ENCODE data around the gene B4GALT2.

Gene B4GALT2

DNA sequence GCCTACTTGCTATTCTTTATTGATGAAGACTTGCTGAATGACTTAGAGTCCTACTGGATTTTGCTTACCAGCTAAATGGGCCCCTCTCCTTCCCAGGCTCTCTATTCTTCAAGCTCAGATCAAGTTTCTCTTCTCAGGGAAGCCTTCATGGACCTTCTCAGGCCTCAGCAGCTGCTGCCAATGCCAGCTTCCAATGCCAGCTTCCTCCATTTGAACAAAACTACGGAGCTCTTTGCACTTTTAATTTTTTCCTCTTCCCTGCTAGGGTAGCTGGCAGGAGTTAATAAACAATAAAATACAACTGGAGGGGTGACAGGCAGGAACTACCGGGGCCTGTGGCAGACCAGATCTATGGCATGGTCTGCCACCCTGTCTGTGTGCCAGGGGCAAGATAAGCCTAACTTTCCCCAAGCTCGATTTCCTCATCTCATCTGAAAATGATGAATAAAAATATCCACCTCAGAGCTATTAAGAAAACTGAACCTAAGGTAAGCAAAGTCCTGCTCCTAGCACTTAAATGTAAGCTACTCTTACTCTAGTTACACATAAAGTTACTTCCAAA lies 33.3 kb upstream of the B4GALT2 start:
- in situ Hi-C loops (cut with HindIII; ENCODE audit: low sequenced_read_pairs): no loop called here

- in situ Hi-C loops (cut with HindIII; ENCODE audit: low sequenced_read_pairs): no loop called here
Observed at GRCh38 chr1:43946236-43947060, 32.6 kb upstream of the B4GALT2 start, which contains the start of gene IPO13. IPO13 (plus strand) TSS chr1:43946950; CDS start chr1:43947601, 651 bp downstream.

DNA sequence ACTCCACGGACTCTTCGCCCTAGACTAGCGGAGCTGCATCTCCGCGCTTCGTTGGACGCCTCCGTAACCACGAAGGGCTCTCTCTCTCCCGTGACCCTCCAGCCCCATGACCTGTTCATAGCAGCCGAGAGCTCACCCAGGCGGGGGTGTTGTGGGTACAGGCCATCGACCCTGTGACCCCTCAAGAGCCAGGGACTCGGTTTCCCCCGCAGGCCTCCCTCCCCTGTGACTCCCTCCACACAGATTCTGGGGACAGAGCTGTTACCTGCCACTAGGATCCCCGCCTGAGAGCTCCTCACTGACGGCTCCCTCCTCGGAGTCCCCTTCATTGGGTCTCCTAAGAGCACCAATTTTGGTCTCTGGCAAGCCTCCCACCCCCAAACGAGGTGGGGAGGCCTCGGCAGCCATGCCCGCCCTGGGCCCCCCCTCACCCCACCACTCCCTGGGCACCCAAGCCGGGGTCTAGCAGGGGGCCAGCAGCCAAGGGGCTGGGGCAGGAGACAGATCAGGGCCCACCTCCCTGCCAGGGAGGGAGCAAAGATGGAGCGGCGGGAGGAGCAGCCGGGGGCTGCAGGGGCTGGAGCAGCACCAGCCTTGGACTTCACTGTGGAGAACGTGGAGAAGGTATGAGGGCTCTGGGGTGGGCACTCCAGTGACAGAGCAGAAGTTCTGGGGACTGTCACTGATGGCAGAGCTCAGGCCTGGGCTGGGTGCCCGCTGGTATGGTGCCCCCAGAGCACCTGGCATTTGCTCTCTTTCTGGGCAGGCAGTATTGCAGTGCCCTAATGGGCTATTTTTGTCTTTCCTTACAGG lies 31.7 kb upstream of the B4GALT2 start:
- in situ Hi-C loops (cut with HindIII; ENCODE audit: low sequenced_read_pairs): no loop called here

DNA sequence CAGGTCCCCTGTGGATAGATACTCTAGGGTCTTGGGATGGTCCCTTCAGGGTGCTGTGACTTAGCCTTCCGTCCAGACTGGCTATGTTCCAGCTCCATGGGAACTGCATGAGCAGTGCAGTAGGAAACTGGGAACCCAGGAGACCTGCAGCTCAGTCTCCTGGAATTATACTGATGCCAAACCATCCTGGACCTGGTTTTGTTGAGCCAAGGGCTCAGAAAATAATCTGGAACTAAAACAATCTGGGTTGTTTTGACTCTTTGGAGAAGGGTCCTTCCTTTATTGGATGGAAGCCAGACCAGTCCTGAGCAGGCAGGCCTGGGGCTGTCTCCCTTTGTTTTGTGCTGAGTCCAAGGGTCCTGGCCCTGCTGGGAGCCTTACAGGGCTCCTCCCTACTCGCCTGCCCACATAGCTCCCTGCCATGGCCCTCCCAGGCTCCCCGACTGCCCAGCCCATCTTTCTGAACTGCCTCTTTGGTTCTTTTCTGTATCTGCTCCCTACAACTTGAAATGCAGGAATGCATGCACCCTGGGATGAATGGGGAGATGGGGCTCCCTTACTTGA lies 31.1 kb upstream of the B4GALT2 start:
- in situ Hi-C loops (cut with HindIII; ENCODE audit: low sequenced_read_pairs): no loop called here

DNA sequence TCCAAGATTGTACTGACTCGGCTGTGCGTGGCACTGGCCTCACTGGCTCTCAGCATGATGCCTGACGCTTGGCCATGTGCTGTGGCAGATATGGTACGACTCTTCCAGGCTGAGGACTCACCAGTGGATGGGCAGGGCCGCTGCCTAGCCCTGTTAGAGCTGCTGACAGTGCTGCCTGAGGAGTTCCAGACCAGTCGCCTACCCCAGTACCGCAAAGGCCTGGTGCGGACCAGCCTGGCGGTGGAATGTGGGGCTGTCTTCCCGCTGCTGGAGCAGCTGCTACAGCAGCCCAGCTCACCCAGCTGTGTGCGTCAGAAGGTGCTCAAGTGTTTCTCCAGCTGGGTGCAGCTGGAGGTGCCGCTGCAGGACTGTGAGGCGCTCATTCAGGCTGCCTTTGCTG lies 29.3 kb upstream of the B4GALT2 start:
- in situ Hi-C loops (cut with HindIII; ENCODE audit: low sequenced_read_pairs): loop anchor here (5.0 kb wide), 1 partner anchor 187 kb away; no protein-coding TSS in a partner anchor

DNA sequence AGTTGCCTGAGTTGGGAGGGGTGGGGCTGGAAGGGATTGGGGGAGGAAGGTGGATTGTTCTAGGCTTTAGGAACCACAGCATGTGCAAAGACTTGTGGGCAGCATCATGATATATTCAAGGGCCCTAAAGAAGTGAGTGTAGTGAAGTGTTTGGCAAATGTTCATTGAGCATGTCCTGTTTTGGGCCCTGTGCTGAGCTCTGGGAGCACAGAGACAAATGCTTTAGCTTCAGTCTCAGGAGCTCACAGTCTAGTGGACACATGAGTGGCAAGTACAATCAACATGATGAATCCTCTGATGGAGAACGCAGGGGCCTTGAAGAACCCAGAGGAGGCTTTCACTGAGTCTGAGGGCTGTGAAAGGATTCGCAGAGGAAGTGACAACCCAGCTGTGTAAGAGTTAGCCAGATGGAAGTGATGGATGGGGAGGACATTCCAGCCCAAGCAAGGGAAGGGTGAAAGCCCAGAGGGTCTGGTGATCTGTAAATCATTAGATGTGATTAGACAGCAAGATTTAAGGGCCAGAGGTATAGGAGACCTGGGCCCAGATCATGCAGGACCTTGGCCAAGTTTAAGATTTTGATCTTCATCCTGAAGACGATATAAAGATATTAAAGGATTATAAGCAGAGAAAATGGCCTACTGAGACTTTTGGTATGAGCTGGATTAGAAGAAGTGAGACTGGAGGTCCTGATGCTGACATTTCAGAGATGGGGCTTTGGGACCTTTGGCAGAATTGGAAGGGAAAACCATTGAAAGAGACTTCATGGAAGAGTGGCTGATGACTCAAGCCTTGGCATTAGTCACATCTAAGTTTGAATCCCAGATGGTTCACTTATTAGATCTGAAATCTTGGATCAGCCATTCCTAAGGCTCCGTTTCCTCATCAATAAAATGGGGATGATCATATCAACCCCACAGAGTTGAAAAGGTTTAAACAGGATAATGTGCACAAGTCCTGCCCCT lies 27.7 kb upstream of the B4GALT2 start:
- in situ Hi-C loops (cut with HindIII; ENCODE audit: low sequenced_read_pairs): loop anchor here (5.0 kb wide), 1 partner anchor 189 kb away; no protein-coding TSS in a partner anchor

GRCh38 chr1:43952731-43953346 lies 26.2 kb upstream of the B4GALT2 start:
- in situ Hi-C loops (cut with HindIII; ENCODE audit: low sequenced_read_pairs): loop anchor here (5.0 kb wide), 1 partner anchor 191 kb away; no protein-coding TSS in a partner anchor

DNA sequence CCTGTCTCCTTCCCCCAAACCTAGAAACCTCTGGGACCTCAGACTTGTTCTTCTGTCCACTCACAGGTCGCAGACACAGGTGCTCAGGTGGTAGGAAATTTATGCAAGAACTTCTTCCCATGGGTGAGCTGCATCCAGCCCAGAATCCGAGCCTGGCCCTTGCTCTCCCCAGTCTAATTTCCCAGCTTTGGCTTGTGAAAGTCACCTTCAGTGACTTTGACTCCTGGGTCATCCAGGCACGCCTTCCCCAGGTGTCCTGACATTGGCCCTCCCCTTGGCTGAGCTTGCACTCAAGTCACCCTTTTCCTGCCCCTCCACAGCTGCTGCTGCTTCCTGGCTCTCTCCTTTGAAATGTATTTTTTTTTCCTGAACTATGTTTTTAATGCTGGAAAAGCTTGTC lies 25.6 kb upstream of the B4GALT2 start:
- in situ Hi-C loops (cut with HindIII; ENCODE audit: low sequenced_read_pairs): loop anchor here (5.0 kb wide), 1 partner anchor 191 kb away; no protein-coding TSS in a partner anchor

- in situ Hi-C loops (cut with HindIII; ENCODE audit: low sequenced_read_pairs): loop anchor here (5.0 kb wide), 1 partner anchor 192 kb away; no protein-coding TSS in a partner anchor
Observed at GRCh38 chr1:43954036-43954435, 25.0 kb upstream of the B4GALT2 start.

GRCh38 chr1:43956234-43956633 lies 22.8 kb upstream of the B4GALT2 start:
- in situ Hi-C loops (cut with HindIII; ENCODE audit: low sequenced_read_pairs): no loop called here

DNA sequence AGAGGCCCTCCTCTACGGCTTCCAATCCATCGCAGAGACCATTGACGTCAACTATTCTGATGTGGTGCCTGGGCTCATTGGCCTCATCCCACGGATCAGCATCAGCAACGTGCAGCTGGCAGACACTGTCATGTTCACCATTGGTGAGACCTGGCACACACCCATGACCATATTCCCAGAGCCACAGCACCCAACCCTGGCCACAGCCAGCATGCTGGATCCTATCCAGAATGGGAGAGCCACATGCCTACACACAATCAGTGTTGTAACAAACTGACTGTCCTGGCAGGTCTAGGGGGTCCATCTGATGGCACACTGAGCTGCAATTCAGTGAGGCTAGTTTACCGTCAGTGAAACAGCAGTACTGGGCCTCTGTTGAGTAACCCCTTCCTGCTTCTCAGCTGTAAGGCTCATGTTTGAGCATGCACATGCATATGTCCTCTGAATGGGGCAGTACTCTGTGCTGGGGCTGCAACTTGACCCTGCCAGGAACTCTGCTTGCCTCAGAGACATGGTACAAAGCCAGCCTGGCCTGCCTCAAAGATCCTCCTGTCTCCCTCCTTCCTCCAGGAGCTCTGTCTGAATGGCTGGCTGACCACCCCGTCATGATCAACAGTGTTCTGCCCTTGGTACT lies 21.5 kb upstream of the B4GALT2 start:
- in situ Hi-C loops (cut with HindIII; ENCODE audit: low sequenced_read_pairs): no loop called here

GRCh38 chr1:43958351-43959255 lies 20.4 kb upstream of the B4GALT2 start:
- in situ Hi-C loops (cut with HindIII; ENCODE audit: low sequenced_read_pairs): no loop called here

- in situ Hi-C loops (cut with HindIII; ENCODE audit: low sequenced_read_pairs): no loop called here
Observed at GRCh38 chr1:43960798-43961197, 18.2 kb upstream of the B4GALT2 start.

GRCh38 chr1:43961692-43962091 lies 17.3 kb upstream of the B4GALT2 start:
- in situ Hi-C loops (cut with HindIII; ENCODE audit: low sequenced_read_pairs): no loop called here

- in situ Hi-C loops (cut with HindIII; ENCODE audit: low sequenced_read_pairs): no loop called here
Observed at GRCh38 chr1:43962324-43962723, 16.7 kb upstream of the B4GALT2 start.

DNA sequence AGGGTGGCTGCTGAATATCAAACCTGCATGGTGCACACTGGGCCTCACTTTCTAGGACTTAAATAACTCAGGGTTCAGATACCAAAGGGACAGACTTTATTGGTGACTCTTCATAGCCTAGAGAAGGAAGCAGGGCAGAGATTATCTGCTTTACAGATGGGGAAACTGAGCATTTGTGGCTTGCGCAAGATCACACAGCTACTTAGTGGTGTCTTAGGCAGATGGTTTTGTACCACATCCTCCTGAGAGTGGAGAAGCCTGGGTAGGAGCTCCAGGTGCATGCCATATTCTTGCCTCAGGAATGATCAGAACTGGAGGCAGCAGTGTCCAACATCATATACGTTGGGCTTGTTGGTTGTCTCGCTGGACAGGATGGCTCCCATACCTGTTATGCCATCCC lies 16.0 kb upstream of the B4GALT2 start:
- in situ Hi-C loops (cut with HindIII; ENCODE audit: low sequenced_read_pairs): no loop called here

DNA sequence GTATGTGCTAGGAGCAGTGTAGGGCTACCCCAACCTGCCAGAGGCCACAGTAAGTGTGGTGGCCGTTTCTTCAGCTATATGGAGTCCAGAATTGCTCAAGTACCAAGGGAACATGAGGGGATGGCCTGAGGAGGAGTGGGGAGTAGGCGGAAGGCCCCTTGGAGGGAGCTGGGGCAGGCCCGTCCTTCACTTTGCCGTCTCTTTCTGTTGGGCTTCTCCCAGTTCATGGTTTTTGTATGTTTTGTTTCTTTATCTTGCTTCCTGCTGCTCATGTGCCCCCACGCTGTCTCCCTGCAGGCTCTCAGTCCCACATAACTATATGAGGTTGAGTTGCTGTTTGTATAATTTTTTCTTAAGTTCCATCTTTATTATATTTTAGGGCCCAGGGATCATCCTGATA lies 15.1 kb upstream of the B4GALT2 start:
- in situ Hi-C loops (cut with HindIII; ENCODE audit: low sequenced_read_pairs): no loop called here

DNA sequence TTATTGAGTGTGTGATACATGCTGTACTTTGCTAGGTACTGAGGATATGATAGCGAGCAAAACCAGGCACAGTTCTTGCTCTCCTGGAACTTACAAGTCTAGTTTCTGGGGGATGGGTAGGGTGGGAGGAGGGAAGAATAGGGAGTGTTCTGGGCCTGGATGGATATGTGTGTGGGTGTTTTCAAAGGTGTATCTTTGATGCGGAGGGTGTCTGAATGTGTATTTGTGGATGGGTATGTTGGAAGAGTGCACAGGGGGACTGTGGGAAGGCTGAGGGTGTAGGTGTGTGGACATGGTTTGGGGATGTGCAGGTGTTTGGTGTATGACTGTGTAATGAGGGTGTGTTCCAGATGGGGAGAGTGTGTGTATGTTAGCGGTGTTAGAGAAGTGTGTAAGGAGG lies 13.7 kb upstream of the B4GALT2 start:
- in situ Hi-C loops (cut with HindIII; ENCODE audit: low sequenced_read_pairs): no loop called here

All from DLD1 (cell line).